ENCODE data around the gene GAB3.
A peak's percentile ranks its signal among the peaks of the same experiment; 100 is the strongest.

GAB3 gene

DNA sequence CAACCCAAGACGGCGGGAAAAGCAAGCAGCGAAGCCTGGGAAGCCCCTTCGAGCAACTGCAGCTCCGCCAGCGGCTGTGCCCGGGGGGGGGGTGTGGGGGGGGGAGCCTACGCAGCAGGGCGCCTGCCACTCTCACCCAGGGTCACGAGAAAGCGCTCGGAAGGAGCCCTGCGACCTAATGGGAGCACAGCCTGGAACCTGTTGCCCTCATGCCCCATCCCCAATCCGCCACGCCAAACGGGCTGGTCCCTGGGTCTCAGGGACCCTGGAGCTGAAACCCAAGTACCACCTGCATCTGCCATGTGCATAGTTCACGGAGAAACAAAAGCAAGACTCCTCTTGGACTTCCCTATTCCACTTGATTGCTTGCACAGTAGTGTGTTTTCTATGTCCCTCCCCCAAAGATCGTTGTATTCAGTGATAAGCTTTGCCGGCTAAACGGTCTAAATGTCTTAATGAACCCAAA is 359 bp upstream of the GAB3 start:
- DNase-seq (ENCODE audit: low spot score) = no peak

DNA sequence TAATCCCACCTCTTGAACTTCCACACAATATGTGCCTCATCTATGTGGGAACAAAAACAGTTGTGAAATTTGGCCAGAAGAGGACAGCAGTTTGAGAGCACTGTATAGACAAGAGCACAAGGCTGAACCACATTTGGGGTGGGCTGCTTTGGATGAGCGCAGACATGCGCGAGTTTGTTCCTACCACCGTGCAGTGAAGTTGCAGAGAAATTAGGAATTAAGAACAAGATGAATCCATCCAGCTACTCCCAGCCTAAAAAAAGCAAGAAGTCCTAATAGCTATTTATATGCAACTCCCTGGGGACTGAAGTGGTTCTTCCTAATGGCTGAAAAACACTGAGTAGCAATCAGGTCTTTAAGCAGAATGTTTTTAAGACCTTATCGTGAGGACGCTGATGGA is 1.0 kb downstream of the GAB3 start:
- no peak for DNase-seq (ENCODE audit: low spot score)

GRCh38 chrX:154748712-154749339 is 2.1 kb downstream of the GAB3 start:
- DNase-seq (ENCODE audit: low spot score) = peak; percentile 64

- DNase-seq (ENCODE audit: low spot score) = no peak
These were observed 8.3 kb downstream of the GAB3 start for GRCh38 chrX:154742613-154743012.

GRCh38 chrX:154739952-154740465 is 10.9 kb downstream of the GAB3 start:
- no peak for DNase-seq (ENCODE audit: low spot score)

DNA sequence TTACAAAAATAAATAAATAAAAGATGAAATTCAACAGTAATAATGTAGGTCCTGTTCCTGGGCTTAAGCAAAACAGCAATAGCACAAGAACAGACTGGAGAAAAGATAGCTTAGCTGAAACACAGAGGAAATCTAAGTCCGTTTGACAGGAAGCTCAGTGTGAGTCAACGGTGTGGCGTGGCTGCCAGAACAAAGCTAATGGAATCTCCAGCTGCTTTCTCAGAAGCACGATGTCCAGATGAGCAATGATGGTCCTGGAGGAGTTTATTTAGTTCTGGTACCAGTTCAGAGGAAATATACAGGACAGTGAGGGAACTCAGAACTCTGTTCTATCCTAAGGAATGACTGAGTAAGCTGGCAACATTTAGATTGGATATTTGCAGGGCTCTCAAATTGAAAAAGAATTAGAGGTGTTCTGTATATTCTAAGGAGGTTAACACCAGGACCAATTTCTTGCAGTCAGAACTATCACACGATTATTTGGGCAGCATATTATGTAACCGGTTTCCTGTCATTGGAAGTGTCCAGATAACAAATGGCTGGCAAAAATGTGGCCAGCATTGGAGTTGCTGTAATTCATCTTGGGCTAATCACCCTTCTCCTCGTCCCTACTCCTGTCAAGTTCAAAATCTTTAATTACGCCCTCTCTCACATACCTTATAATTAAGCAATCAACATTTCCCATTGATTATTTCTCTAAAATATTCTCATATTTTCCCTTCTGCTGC is 12.7 kb downstream of the GAB3 start:
- no peak for DNase-seq (ENCODE audit: low spot score)

GRCh38 chrX:154737136-154737535 is 13.7 kb downstream of the GAB3 start:
- DNase-seq (ENCODE audit: low spot score) = no peak

GRCh38 chrX:154735695-154736393 is 15.0 kb downstream of the GAB3 start:
- peak; percentile 49 for DNase-seq (ENCODE audit: low spot score)

- no peak for DNase-seq (ENCODE audit: low spot score)
These were observed 16.7 kb downstream of the GAB3 start for GRCh38 chrX:154734061-154734781.

GRCh38 chrX:154733066-154733425 is 17.8 kb downstream of the GAB3 start:
- DNase-seq (ENCODE audit: low spot score) = no peak

GRCh38 chrX:154732421-154733065 is 18.3 kb downstream of the GAB3 start:
- no peak for DNase-seq (ENCODE audit: low spot score)

GRCh38 chrX:154731881-154732280 is 19.0 kb downstream of the GAB3 start:
- no peak for DNase-seq (ENCODE audit: low spot score)

- no peak for DNase-seq (ENCODE audit: low spot score)
These were observed 19.7 kb downstream of the GAB3 start for GRCh38 chrX:154731184-154731583.

DNA sequence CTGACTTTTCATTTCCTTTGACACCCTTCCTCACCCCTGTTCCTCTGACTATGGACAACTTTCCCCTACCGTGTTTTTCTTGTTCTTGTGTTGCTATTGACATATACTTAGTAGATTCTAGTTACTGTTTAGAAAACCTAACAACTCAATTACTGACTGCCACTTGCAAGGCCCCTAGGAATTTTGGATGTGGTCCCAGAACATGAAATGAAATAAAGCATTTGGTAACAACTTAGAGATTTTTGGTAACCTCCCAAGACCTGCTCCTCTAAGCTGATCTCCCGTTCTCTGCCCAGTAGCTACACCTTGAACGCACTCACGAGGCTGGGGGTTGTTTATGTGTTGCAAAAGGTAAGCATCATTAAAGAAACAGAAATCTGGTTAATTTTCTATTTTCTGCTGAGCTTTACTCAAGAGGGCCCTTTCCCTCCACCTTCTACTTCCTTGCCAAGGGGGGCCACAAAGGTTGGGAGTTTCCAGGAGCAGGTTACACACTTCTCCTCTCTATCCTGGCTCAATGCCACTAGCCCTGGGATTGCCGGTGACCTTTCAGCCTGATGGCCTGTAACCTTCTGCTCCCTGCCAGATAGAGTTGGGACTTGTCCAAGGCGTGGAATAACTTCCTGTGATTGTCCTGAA is 20.5 kb downstream of the GAB3 start:
- DNase-seq (ENCODE audit: low spot score) = no peak

DNA sequence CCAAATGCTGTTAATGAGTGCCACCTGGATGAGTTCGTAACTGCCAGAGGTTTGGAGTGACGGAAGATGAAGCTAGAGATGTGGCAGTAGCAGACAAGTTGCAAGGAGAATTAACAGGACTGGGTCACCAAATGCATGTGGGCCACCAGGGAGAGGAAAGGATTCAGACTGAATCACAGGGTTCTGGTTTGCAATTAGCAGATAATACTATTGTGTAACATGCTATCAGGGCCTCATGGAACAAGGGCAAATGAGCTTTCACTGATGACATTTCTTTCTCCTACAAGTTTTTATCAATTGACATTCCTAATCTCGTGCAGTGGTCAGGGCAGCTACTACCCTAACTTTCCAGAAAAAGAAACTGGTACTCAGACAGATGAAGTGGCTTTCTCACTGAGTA is 21.4 kb downstream of the GAB3 start:
- DNase-seq (ENCODE audit: low spot score) = no peak

DNA sequence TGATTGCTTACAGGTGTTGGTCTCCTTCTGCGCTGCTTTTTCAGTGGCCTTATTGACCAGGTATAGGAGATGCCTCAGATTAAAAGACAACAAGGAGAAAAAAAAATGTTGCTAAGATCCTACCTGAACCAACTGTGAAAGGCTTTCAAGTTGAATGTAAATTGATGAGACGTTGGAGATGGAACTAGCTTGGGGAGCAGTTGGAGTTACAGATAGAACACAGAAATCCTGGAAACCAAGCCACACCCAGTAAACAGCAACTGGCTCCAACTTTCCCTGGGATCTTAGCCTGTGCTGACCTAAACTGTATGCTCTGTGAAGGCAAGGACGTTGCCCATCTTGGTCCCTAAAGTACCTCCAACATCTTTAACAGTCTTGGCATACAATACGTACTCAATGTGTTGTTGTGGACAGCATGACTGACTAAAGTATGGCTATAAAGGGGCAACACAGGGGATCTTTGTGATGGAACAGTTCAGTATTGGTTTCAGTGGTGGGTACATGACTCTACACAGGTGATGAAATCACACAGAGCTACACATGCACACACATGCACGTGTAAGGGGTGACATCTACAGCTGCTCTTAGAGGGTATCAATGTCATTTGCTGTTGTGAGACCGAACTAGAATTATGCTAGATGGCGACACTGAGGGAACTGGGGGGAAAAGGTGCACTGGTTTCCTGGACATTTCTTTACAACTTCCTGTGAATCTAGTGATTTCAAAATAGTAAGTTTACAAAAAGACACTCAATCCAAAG is 22.3 kb downstream of the GAB3 start:
- no peak for DNase-seq (ENCODE audit: low spot score)

- no peak for DNase-seq (ENCODE audit: low spot score)
These were observed 23.0 kb downstream of the GAB3 start for GRCh38 chrX:154727871-154728270.

- DNase-seq (ENCODE audit: low spot score) = no peak
These were observed 23.5 kb downstream of the GAB3 start for GRCh38 chrX:154727418-154727817.

GRCh38 chrX:154724993-154725756 is 25.7 kb downstream of the GAB3 start:
- DNase-seq (ENCODE audit: low spot score) = no peak

DNA sequence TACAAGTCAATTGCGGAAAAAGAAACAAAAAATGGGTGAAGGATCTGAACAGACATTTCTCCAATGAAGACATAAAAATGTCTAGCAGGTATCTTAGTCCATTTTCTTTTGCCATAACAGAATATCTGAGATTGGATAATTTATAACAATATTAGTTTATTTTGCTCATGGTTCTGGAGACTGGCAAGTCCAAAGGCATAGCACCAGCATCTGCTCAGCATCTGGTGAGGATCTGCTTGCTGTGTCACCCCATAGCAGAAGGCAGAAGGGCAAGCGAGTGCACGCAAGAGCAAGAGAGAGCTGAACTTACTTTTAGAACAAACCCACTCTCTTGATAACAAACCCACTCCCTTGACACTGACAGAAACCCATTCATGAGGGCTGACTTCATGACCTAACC is 29.7 kb downstream of the GAB3 start:
- DNase-seq (ENCODE audit: low spot score) = no peak

Measured in AG08396 (cell line).